GM08714 (cell line): ENCODE results near the gene PATZ1.
"Not testable (repeated sequence)": the region's sequence is repeated elsewhere in the genome, so short reads cannot be mapped to it uniquely, and the experiment has no call there.

ENCODE experiments used
- H3K4me3 ChIP-seq: fragments of 200-500 bp; sonication (Bioruptor generic); 2 replicates; pipeline ENCODE4 v1.5.1; 2014; ENCODE audit warnings: mild to moderate bottlenecking, low read length, inconsistent platforms
- ZNF274 ChIP-seq: IDR thresholded peaks from 2 replicates; pipeline ENCODE4 v1.6.1; 2012; ENCODE audit warnings: mild to moderate bottlenecking, low read depth, low read length

Gene PATZ1

DNA sequence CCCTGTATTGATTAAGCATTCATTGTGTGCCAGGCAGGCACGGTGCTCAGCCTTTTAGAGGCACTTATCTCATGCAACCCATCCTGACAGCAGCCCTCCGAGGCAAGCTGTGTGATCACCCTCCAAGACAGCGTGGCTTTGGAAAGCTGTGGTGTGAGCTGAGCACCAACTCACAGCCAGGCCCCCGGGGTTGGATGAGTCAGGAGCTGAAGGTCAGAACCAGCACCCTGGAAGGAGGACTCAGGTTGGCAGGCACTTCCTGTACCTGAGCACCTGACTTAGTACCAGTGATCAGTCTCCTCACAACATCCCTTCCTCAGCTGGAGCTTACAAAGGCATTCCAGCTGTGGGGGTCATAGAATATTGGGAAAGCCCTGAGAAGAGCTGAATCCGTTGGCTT is 9.0 kb downstream of the PATZ1 start:
- TF ChIP-seq ZNF274, result no peak
- H3K4me3 ChIP-seq, result no peak overlapping the region

DNA sequence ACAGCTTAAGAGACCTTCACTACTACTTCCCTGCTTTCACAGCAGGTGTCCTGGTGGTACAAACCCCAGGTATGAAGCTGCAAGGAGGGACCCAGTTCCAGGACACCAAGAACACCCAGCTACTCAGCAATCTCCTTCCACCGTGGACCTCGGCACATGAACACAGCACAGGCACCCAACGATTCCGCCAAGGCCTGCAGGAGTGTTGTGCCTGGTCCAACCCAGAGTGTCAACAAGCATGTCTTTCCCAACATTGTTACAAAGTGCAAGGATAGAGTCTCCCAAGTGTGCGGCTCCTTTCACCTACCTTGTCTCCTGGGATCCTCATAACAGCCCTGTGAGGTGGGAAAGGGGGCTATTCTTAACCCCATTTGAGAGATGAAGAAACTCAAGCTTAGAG is 11.8 kb downstream of the PATZ1 start:
- no peak for TF ChIP-seq ZNF274
- no peak overlapping the region for H3K4me3 ChIP-seq

DNA sequence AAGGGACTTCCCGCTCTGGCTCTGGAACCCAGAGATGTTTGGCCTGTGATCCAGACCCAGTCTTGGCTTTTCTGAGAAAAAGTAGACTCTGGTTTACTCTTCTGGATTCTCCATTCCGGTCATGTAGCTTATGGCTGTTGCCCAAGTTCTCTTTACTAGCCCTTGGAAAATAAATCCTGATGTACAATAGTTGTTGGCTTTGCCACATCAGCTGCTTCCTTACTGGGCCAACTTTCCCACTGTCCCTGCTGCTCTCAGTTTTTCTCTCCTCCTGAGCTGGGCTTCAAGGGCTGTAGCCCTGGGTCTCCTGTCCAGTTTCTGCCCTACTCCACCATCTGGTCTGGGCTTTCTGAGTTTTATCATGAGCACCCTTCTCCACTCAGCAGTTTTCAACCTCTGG is 12.5 kb downstream of the PATZ1 start:
- no peak for TF ChIP-seq ZNF274
- no peak overlapping the region for H3K4me3 ChIP-seq

DNA sequence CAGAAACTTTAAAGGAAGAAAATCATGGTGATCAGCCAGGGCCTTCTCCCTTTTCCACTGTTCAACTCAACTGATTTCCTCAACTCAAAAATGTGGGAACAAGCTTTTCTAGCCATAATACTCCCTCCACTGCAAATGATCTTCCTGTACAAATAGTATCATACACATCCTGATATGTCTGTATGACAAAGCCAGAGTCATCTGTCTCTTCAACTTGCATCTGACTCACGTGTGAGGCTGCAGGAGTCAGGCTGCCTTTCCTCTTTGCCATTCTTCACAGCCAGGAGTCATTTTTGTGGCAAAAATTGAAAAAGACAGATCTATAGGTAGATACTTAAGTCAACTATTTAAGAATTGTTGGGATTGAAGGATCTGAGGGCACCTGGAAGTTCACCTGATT is 13.3 kb downstream of the PATZ1 start:
- no peak for TF ChIP-seq ZNF274
- H3K4me3 ChIP-seq, result no peak overlapping the region

GRCh38 chr22:31332010-31332409 is 14.1 kb downstream of the PATZ1 start:
- no peak overlapping the region for H3K4me3 ChIP-seq
- no peak for TF ChIP-seq ZNF274

DNA sequence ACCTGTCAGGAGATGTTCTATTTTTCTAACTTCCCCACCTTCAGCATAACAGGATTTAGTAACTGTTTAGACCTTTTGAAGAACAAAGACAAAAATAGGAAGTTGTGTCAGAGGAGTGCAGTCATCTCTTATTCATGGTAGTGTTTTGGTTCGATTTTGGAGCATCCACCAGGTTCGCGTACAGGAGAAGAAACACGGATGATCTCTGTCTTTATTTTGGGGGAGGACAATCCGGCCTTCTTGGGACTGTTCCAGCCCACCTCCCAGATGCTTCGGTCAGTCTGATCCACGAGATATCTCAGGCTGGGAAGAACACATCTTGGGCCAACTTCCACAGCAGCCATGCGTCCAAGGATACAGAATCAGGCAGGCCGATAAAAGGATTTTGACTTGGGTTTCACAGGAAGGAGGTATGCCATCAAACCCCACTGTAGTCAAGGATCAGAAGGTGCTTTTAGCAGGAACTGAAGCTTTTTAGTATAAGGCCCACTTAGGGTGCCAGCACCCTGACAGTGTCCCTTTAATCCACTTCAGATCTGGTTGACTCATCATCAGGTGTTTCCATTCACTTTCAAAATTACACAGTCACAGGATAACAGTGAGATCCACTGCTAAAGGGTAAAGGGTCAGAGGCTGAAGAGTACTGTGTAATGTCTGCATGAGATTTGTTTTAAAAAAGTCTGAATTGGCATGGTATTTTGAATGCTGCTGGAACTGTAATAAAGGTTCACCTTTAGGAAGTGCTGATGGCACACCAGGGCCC is 16.5 kb downstream of the PATZ1 start:
- no peak overlapping the region for H3K4me3 ChIP-seq
- no peak for TF ChIP-seq ZNF274

DNA sequence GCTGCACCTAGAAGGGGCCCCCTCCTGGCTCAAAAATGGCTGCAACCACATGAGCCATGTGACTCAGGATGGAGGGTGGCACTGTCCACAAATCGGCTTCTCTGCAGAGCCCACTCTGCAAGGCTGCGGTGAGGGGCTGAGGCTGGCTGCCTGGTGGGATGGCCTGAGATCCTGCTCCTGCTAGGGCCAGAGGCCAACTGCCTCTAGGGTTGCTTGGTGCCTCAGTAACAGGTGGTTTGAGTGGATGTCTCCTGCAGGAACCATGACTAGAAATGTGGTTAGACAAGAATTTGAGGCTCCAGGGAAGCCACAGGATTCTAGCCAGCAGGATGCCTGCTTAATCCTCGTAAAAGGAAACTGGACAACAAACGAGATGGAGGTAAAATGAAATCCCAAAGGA is 17.1 kb downstream of the PATZ1 start:
- no peak for TF ChIP-seq ZNF274
- H3K4me3 ChIP-seq, result no peak overlapping the region

- H3K4me3 ChIP-seq, result no peak overlapping the region
- TF ChIP-seq ZNF274, result no peak
Observed at GRCh38 chr22:31328544-31328960, 17.6 kb downstream of the PATZ1 start.

DNA sequence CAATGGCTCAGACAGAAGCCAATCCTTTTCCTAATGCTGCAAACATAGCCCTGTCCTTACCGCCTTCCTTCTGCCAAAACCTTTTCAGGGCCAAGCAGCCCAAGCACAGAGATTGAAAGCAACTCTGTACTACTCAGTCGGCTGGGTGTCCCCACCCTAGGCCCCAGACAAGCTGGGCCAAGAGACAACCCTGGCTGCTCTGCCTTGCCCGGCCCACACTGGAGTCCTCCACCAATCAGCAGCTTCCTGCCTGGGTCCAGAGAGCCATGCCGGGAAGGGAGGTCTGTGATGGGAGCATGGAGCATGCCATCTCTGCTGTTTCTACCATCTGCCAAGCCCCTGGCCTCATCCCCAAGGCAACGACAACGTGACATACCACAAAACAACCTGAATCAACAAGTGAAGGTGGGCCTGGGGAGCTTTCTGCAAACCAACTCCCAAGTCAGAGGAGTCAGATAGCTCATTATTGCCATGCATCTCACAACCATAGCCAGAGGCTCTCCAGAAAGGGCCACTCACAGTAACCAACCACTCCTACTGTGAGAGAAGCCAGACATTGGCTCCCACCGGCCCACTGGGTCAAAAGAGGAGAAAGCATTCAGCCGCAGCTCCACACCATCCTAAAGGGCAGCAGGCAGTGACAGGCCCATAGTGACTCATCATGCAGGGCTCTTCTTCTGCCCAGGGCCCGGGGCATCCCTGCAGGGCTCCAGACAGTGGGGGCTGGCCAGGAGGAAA is 18.2 kb downstream of the PATZ1 start:
- no peak overlapping the region for H3K4me3 ChIP-seq
- no peak for TF ChIP-seq ZNF274

- TF ChIP-seq ZNF274, result no peak
Observed at GRCh38 chr22:31326877-31327276, 19.3 kb downstream of the PATZ1 start.

DNA sequence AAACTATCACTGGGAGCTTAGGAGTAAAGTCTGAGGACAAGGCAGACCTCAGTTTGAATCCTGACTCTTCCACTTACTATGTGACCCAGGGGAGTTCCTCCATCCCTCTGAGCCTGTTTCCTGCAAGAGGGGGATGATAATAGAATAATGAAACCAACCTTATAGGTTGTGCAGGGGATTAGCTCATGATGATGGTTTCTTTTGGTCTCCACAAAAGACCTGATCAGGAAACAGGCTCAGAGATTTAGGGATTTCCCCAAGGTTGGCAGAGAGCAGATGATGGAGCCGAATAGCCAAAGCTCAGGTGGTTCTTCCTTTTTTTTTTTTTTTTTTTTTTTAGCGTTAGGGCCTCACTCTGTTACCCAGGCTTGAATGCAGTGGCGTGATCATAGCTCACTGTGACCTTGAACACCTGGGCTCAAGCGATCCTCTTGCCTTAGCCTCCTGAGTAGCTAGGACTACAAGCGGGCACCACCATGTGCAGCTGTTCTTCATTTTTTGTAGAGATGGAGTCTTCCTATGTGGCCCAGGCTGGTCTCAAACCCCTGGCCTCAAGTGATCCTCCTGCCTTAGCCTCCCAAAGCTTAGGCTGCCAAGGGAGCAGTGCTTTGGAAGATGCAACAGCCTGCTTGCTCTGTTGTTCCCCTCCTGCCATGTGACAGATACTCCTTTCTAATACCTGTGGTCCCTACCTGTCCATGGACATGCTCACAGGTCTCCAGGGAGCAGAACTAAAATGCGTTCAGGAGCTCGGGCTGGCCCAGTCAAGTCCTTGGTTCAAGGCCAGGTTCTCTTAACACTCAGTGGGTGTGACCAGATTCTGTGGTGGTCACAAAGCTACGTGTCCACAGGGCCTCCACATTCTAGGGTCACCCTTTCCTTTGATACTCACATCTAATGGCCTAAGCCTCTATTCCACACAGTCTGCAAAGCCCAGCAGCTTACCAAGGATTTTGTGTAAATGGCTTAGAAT is 22.3 kb downstream of the PATZ1 start:
- TF ChIP-seq ZNF274, result no peak
- H3K4me3 ChIP-seq, result no peak overlapping the region

More at GRCh38 chr22:31326877-31327276, 19.3 kb downstream of the PATZ1 start:
- H3K4me3 ChIP-seq, result no peak overlapping the region

- no peak for TF ChIP-seq ZNF274
Observed at GRCh38 chr22:31321421-31321820, 24.7 kb downstream of the PATZ1 start.

GRCh38 chr22:31314220-31314619 is 31.9 kb downstream of the PATZ1 start:
- H3K4me3 ChIP-seq, result not testable (repeated sequence)

More at GRCh38 chr22:31321421-31321820, 24.7 kb downstream of the PATZ1 start:
- H3K4me3 ChIP-seq, result no peak overlapping the region
